ENCODE data around the gene SLAMF6.
"Not testable (repeated sequence)": the region's sequence is repeated elsewhere in the genome, so short reads cannot be mapped to it uniquely, and the experiment has no call there.

SLAMF6 gene

GRCh38 chr1:160522622-160523345 lies at the start of gene SLAMF6:
TSS of gene SLAMF6 (minus strand) at chr1:160523255. CDS start at chr1:160523192, 63 bp downstream.
- DNase-seq (ENCODE audit: low read depth in 1 of 2, low spot score in 1 of 2) = peak in 1 of 2 donors; percentile 19

GRCh38 chr1:160570840-160571239 lies 47.8 kb upstream of the SLAMF6 start:
- no peak for DNase-seq (ENCODE audit: low read depth in 1 of 2, low spot score in 1 of 2)

- DNase-seq (ENCODE audit: low read depth in 1 of 2, low spot score in 1 of 2) = no peak
These were observed 46.8 kb upstream of the SLAMF6 start for GRCh38 chr1:160569806-160570205.

- DNase-seq (ENCODE audit: low read depth in 1 of 2, low spot score in 1 of 2) = peak; percentile 30 to 37
These were observed 45.0 kb upstream of the SLAMF6 start for GRCh38 chr1:160567858-160568682.

- DNase-seq (ENCODE audit: low read depth in 1 of 2, low spot score in 1 of 2) = no peak
These were observed 44.3 kb upstream of the SLAMF6 start for GRCh38 chr1:160567341-160567740.

- no peak for DNase-seq (ENCODE audit: low read depth in 1 of 2, low spot score in 1 of 2)
These were observed 42.5 kb upstream of the SLAMF6 start for GRCh38 chr1:160565564-160565963.

- not testable (repeated sequence) for DNase-seq (ENCODE audit: low read depth in 1 of 2, low spot score in 1 of 2)
These were observed 40.2 kb upstream of the SLAMF6 start for GRCh38 chr1:160563230-160563629.

GRCh38 chr1:160562745-160563144 lies 39.7 kb upstream of the SLAMF6 start:
- not testable (repeated sequence) for DNase-seq (ENCODE audit: low read depth in 1 of 2, low spot score in 1 of 2)

GRCh38 chr1:160560806-160561205 lies 37.8 kb upstream of the SLAMF6 start:
- DNase-seq (ENCODE audit: low read depth in 1 of 2, low spot score in 1 of 2) = no peak

GRCh38 chr1:160560045-160560705 lies 37.1 kb upstream of the SLAMF6 start:
- DNase-seq (ENCODE audit: low read depth in 1 of 2, low spot score in 1 of 2) = no peak

GRCh38 chr1:160559437-160559836 lies 36.4 kb upstream of the SLAMF6 start:
- DNase-seq (ENCODE audit: low read depth in 1 of 2, low spot score in 1 of 2) = not testable (repeated sequence)

GRCh38 chr1:160558660-160559380 lies 35.8 kb upstream of the SLAMF6 start:
- no peak for DNase-seq (ENCODE audit: low read depth in 1 of 2, low spot score in 1 of 2)

GRCh38 chr1:160553778-160554177 lies 30.7 kb upstream of the SLAMF6 start:
- no peak for DNase-seq (ENCODE audit: low read depth in 1 of 2, low spot score in 1 of 2)

GRCh38 chr1:160552425-160552824 lies 29.4 kb upstream of the SLAMF6 start:
- DNase-seq (ENCODE audit: low read depth in 1 of 2, low spot score in 1 of 2) = no peak

- DNase-seq (ENCODE audit: low read depth in 1 of 2, low spot score in 1 of 2) = peak; percentile 24 to 45
These were observed 27.5 kb upstream of the SLAMF6 start for GRCh38 chr1:160550572-160551034.

- no peak for DNase-seq (ENCODE audit: low read depth in 1 of 2, low spot score in 1 of 2)
These were observed 26.6 kb upstream of the SLAMF6 start for GRCh38 chr1:160549665-160550006.

GRCh38 chr1:160548960-160549664 lies 26.1 kb upstream of the SLAMF6 start:
- DNase-seq (ENCODE audit: low read depth in 1 of 2, low spot score in 1 of 2) = no peak

GRCh38 chr1:160548183-160548582 lies 25.1 kb upstream of the SLAMF6 start:
- DNase-seq (ENCODE audit: low read depth in 1 of 2, low spot score in 1 of 2) = no peak

- DNase-seq (ENCODE audit: low read depth in 1 of 2, low spot score in 1 of 2) = no peak
These were observed 24.4 kb upstream of the SLAMF6 start for GRCh38 chr1:160547422-160547821.

- DNase-seq (ENCODE audit: low read depth in 1 of 2, low spot score in 1 of 2) = no peak
These were observed 23.9 kb upstream of the SLAMF6 start for GRCh38 chr1:160546942-160547341.
